Measurements from ENCODE around the gene SLC12A6. TPM values are rescaled to one million over a fixed set of nuclear protein-coding genes. Genes with fewer than 3 reads are reported as not detected.

Gene SLC12A6
- total RNA-seq, 1 donor from 2014 or later, result 19.8 TPM

DNA sequence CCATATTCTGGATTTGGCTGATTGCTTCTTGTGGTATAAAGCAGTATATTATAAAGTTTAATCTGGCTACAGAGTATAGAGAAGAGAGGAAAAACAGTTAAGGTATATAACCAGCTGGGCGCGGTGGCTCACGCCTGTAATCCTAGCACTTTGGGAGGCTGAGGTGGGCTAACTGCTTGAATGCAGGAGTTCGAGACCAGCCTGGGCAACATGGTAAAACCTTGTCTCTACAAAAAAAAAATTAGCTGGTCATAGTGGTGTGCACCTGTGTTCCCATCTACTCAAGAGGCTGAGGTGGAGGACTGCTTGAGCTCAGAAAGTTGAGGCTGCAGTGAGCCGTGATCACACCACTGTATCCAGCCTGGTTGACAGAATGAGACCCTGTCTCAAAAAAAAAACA lies 7.3 kb downstream of the SLC12A6 start:
- no peak for DNase-seq (ENCODE audit: low read depth)

GRCh38 chr15:34329006-34329405 lies 8.6 kb downstream of the SLC12A6 start:
- DNase-seq (ENCODE audit: low read depth), result no peak

DNA sequence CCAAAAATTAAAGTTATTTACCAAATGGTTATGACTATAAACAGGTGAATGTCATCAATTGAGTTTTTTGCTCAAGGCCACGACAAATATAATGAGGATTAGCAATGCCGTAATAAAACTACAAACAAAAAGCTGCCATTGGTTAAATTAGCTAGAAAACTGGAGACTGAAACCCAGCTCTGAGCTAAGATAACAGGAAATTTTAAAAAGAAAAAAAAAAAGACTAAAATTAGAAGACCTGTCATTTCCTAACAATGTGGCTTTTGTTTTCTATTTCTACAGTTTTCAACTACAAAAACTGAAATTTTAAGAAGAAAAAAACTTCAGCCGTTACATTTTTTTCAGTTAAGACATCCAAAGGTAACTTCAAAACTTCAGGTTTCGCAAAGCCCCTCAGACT lies 9.7 kb downstream of the SLC12A6 start:
- DNase-seq (ENCODE audit: low read depth), result no peak

DNA sequence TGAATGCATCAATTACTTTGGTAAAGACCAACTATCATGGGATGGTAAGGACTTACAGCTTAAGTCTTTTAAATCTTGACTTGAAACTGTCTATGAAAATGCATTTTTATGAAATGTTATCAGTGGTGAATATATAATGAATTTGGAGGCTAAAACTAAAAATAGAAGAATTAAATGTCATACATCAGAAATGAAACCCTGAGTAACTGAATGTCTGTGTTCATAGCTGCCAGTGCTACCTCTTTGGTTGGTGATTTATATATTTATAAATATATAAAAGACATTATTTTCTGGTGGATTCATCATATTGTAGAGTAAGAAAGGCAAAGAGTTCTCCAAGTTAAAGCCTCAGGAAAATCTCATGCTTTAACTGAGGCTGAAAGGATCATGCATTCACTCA lies 12.2 kb downstream of the SLC12A6 start:
- no peak for DNase-seq (ENCODE audit: low read depth)

DNA sequence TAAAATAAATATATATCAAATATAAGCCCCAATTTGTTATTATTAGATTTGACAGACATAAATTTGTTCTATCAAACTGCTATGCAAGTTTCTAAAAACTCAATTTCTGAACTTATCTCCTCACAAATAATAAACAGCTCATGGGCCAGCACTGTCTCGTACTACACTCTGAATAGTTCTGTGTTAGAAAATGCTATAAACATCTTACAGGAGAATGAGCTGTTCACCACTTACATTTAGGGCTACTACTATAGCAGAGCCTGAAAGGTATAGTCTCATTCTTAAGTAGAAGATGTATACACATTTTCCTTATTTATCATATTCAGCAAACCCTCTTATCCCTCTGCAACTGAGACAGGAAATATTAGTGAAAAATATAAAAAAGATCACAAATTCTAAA lies 12.6 kb downstream of the SLC12A6 start:
- DNase-seq (ENCODE audit: low read depth), result no peak

DNA sequence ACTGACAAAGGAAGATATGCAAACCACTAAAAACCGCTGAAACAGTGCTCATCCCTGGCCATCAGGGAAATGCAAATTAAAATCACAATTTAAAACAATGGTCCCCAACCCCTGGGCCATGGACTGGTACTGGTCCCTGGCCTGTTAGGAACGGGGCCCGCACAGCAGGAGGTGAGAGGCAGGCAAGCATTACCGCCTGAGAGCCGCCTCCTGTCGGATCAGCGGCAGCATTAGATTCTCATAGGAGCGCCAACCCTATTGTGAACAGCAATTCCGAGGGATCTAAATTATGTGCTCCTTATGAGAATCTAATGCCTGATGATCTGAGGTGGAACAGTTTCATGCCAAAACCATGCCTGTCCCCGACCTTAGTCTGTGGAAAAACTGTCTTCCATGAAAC lies 14.4 kb downstream of the SLC12A6 start:
- no peak for DNase-seq (ENCODE audit: low read depth)

GRCh38 chr15:34318277-34319079 lies 19.1 kb downstream of the SLC12A6 start:
- peak; percentile 81 for DNase-seq (ENCODE audit: low read depth)

DNA sequence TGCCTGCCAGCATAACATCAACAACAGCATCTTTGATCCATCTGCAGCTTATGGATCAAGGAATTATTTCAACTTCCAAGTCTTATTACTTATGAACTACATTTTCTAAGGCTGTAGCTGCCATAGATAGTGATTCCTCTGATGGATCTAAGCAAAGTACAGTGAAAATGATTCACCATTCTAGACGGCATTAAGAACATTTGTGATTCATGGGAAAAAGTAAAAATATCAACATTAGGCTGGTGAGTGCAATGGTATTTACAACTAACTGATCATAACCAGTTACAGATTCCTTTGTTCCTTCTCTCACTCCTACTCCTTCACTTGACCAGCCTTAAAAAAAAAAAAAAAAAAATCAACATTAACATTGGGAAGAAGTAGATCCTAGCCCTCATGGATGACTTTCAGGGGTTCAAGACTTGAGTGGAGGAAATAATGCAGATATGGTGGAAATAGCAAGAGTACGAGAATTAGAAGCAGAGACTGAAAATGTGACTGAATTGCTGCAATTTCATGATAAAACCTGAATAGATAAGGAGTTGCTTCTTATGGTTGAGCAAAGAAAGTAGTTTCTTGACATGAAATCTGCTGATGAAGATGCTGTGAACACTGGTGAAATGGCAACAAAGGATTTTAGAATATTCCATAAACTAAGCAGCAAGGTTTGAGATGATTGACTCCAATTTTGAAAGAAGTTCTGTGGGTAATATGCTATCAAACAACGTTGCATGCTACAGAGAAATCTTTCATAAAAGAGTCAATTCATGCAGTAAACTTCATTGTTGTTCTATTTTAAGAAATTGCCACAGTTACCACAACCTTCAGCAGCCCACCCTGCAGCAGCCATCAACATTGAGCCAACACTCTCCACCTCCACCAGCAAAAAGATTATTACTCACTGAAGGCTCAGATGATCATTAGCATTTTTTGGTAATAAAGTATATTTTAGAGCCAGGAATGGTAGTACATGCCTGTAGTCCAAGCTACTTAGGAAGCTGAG lies 22.8 kb downstream of the SLC12A6 start:
- DNase-seq (ENCODE audit: low read depth), result no peak

DNA sequence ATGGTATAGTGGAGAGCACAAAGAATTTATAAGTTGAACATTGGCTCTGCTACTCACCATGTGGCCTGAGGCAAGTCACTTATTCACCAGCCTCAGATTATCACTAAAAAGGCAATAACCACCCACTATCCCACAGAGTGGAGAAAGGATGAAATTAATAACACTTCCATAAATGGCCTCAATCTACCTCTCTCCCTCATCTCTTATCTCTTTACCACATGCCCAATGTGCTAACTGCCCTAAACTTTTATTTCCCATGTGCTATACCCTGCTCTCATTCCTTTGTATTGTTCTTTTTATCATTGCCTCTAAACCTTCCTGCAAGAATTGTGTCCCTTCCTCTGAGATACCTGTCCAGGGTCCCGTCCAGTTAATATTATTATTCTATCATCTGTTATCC lies 26.0 kb downstream of the SLC12A6 start:
- no peak for DNase-seq (ENCODE audit: low read depth)

DNA sequence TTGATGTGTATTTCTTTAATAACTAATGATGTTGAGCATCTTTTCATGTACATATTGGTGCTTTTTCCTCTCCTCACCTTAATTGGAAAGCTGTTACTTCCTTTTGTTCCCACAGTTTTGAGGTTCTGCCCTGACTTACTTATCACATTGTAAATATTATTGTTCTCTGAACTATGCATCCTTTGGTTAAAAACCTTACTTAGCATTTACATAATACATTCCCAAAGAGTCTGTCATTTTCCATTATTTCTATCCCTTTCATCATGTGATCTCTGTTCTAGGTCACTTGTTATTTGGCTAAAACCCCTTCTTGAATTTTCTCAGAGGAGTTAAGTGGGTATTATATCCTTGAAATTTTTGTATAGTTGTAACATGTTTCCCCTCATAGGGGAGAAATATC lies 33.0 kb downstream of the SLC12A6 start:
- peak; percentile 11 for DNase-seq (ENCODE audit: low read depth)

DNA sequence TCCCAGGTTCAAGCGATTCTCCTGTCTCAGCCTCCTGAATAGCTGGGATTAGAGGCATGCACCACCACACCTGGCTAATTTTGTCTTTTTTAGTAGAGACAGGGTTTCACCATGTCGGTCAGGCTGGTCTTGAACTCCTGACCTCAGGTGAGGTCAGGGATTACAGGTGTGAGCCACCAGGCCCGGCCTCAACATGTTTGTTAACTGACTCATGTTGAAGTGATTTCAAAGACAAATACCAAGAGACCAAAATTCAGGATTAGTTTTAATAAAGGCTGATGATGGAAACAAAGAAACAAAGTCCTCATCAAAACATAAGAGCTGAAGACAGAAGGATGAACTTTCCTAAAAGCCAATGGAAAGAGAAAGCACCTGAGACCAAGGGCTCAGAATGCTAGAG lies 36.5 kb downstream of the SLC12A6 start:
- no peak for DNase-seq (ENCODE audit: low read depth)

GRCh38 chr15:34297059-34297458 lies 40.5 kb downstream of the SLC12A6 start:
- no peak for DNase-seq (ENCODE audit: low read depth)

- DNase-seq (ENCODE audit: low read depth), result peak; percentile 13
Observed at GRCh38 chr15:34292621-34293020, 45.0 kb downstream of the SLC12A6 start.

DNA sequence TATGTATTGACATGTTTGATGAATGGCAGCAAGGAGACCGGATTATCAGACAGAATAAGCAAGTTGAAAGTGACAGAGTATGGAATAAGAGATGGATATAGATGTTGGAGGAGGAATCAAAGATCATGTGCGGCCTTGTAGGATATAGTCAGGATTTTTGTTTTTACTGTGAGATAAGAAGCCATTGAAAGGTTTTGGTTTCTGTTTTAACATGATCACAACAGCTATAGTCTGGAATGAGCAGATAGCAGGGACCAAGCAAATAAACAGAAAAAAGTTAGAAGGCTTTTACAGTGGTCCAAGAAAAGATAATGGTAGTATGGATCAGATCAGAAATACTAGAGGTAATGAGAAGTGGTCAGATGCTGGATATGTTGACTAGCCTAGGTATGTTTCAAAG lies 52.6 kb downstream of the SLC12A6 start:
- no peak for DNase-seq (ENCODE audit: low read depth)

DNA sequence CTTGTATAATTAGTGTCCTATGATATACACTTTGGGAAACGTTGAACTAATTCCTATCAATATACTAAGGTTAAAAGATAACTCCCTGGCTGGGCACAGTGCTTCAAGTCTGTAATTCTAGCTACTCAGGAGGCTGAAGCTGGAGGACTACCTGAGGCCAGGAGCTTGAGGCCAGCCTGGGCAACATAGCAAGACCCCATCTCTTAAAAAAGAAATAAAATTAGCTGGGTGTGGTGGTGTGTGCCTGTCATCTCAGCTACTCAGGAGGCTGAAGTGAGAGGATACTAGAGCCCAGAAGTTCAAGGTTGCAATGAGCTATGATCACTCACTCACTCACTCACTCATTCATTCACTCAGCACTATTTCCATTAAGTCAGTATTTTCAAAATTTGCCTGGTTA lies 55.2 kb downstream of the SLC12A6 start:
- no peak for DNase-seq (ENCODE audit: low read depth)

DNA sequence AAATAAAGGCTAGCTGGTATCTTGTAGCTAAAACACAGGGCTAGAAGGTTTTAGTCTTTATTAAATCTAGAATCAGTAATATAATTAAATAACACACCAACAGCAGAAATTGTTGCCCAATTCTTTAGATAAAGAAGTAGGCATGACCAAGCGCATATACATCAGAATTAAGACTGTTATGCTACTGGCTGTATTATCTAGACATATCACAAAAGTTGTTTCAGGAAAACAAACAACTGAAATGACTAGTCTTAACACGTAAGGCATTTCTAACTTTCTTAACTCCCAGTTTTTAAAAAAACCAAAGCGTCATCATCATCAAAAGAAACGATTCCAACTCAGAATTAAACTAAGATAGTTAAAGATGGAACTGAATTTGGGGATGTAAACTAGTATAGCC lies 57.4 kb downstream of the SLC12A6 start:
- no peak for DNase-seq (ENCODE audit: low read depth)

GRCh38 chr15:34279368-34279767 lies 58.2 kb downstream of the SLC12A6 start:
- no peak for DNase-seq (ENCODE audit: low read depth)

DNA sequence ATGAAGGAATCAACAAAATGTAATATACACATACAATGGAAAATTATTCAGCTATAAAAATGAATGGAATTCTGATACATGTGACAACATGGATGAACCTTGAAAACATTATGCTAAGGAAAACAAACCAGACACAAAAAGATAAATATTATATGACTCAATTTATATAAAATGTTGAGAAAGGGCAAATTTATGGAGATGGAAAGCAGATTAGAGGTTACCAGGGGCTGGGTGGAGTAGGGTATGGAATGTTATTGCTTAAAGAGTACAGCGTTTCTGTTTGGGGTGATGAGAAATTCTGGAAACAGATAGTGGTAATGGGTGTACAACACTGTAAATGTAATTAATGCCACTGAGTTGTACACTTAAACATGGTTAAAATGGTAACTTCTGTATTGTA lies 61.9 kb downstream of the SLC12A6 start:
- DNase-seq (ENCODE audit: low read depth), result no peak

DNA sequence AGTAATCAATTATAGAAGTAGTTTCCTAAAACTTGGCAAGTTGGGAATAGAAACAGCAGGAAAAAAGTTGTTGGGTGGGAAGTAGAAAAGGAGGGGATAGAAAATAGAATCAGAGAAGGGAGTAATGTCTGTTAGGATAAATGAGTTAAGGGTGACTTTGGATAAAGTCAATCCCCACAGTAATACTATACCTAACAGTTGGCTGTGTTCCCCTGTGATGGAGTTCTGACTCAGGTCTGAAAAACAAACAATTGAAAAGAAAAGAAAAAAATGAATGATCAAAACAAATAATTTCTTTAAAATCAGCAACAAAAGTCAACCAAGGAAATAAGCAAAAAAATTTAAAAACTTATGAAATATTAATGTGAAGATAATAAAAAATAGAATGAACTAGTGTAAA lies 62.4 kb downstream of the SLC12A6 start:
- DNase-seq (ENCODE audit: low read depth), result no peak

DNA sequence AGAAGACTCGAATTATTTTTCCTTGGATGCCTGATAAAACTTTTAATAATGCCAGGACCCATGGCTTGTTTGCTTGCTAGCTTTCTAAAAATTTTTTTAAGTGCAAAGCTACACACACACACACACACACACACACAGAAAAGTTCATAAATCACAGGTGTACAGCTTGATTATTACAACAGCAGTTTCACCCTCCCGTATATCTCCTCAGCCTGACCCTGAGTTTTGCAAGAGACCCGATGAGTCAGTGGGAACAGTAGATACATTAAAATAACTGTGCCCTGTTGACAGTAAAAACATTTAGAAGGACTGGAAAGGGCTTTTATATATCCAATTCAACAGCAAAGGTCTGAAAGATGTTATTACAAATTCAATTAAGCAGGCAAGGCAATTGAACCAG lies 66.1 kb downstream of the SLC12A6 start:
- DNase-seq (ENCODE audit: low read depth), result peak; percentile 85

DNA sequence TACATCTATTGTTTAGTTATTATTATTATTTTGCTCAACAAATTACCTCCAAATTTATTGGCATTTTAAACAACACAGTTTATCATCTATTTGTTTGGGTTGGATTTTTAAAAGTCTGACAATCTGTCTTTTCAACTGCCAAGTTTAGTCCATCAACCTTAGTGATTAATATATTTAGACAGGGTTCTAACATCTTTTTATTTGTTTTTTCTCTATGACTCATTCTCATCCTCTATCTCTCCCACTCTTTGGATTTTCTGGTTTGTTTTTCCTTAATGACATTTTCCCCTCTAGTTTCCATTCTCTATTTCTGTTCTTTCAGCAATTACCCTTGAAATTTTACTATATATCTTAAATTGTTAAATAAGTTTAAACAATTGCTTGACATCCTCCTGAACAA lies 70.8 kb downstream of the SLC12A6 start:
- no peak for DNase-seq (ENCODE audit: low read depth)

GRCh38 chr15:34264076-34264475 lies 73.5 kb downstream of the SLC12A6 start:
- no peak for DNase-seq (ENCODE audit: low read depth)

DNA sequence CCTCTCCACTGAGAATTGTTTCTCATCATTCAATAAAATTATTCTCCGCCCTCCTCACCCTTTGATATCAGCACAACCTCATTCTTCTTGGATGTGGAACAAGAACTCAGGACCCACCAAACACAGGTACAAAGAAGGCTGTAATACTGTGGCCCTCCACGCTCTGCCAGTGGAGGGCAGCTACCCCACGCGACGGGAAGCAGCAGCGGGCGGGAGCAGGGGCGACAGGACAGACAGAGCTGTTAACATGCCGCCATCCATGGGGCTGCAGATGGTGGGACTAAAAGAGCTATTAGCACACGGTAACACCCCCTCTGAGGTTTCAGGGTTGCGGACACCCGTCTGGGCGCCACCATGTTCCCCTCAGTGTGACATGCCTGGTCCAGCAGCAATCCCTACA lies 75.2 kb downstream of the SLC12A6 start:
- no peak for DNase-seq (ENCODE audit: low read depth)

All from renal cortical epithelial cell (primary cell).